HepG2 (cell line): ENCODE measurements around the gene CMIP. TPM values are rescaled to one million over a fixed set of nuclear protein-coding genes. Genes with fewer than 3 reads are reported as not detected.

ENCODE experiments used
- ADNP ChIP-seq: sonication (generic); formaldehyde crosslinking; IDR thresholded peaks from 2 replicates; pipeline ENCODE4 v1.4.0; 2020; ENCODE audit warnings: missing genetic modification reagents
- ASH2L ChIP-seq: fragments of 300-600, 200-600 bp; sonication (generic); IDR thresholded peaks from 2 replicates; pipeline ENCODE4 v1.7.0; 2017; ENCODE audit warnings: low read depth, mild to moderate bottlenecking, moderate library complexity, mixed read lengths, low read length; ENCODE audit not compliant: insufficient read length
- CHD4 ChIP-seq: fragments of 200-600 bp; sonication (generic); IDR thresholded peaks from 2 replicates; pipeline ENCODE4 v1.7.0; 2017; ENCODE audit warnings: mild to moderate bottlenecking, low read length, borderline replicate concordance
- CREM ChIP-seq, 2 experiments: sonication (generic) in 1 of 2; formaldehyde crosslinking in 1 of 2; IDR thresholded peaks; 2 replicates each; pipeline versions ENCODE4 v1.4.0 to v1.6.1; 2016 to 2020; ENCODE audit warnings: antibody characterized with exemption in 1 of 2, mild to moderate bottlenecking in 1 of 2, missing genetic modification reagents in 1 of 2
- HOXD1 ChIP-seq: sonication (generic); formaldehyde crosslinking; IDR thresholded peaks from 2 replicates; pipeline ENCODE4 v1.5.0; 2020; ENCODE audit warnings: missing genetic modification reagents
- KLF13 ChIP-seq: sonication (generic); formaldehyde crosslinking; IDR thresholded peaks from 2 replicates; pipeline ENCODE4 v1.4.0; 2020; ENCODE audit warnings: mild to moderate bottlenecking, missing genetic modification reagents
- MXI1 ChIP-seq: IDR thresholded peaks from 3 replicates; pipeline ENCODE4 v1.6.1; 2012; ENCODE audit warnings: low read depth, low read length, inconsistent platforms, borderline replicate concordance
- RBM39 ChIP-seq: fragments of 200-400 bp; formaldehyde crosslinking; IDR thresholded peaks from one replicate; pipeline ENCODE4 v1.6.1; 2018; ENCODE audit warnings: antibody characterized with exemption, mild to moderate bottlenecking, low read depth, low read length; ENCODE audit not compliant: poor library complexity, severe bottlenecking
- SAFB2 ChIP-seq: sonication (generic); formaldehyde crosslinking; IDR thresholded peaks from 2 replicates; pipeline ENCODE4 v1.5.1; 2020; ENCODE audit warnings: missing genetic modification reagents, low read depth, mild to moderate bottlenecking, borderline replicate concordance
- TBL1XR1 ChIP-seq: fragments of 150-350 bp; IDR thresholded peaks from 2 replicates; pipeline ENCODE4 v1.6.1; 2014; ENCODE audit warnings: borderline replicate concordance, low read length; ENCODE audit not compliant: partially characterized antibody
- ZNF552 ChIP-seq: sonication (generic); formaldehyde crosslinking; IDR thresholded peaks from 2 replicates; pipeline ENCODE4 v1.9.0; 2022; ENCODE audit warnings: missing genetic modification reagents, mild to moderate bottlenecking, borderline replicate concordance
- ZNF703 ChIP-seq: sonication (generic); formaldehyde crosslinking; IDR thresholded peaks from 2 replicates; pipeline ENCODE4 v1.5.1; 2020; ENCODE audit warnings: missing genetic modification reagents, mild to moderate bottlenecking, moderate library complexity, borderline replicate concordance
- ZNF747 ChIP-seq: sonication (generic); formaldehyde crosslinking; IDR thresholded peaks from 2 replicates; pipeline ENCODE4 v1.8.1; 2023; ENCODE audit warnings: missing genetic modification reagents, mild to moderate bottlenecking, borderline replicate concordance
- ZNF788 ChIP-seq: sonication (generic); formaldehyde crosslinking; IDR thresholded peaks from 2 replicates; pipeline ENCODE4 v1.5.0; 2020; ENCODE audit warnings: mild to moderate bottlenecking, missing genetic modification reagents, borderline replicate concordance
- polyA plus RNA-seq, 8 experiments: library from polyadenylated mRNA; depleted of rRNA in 3 of 8; stranded (reverse) in 7 of 8; unstranded in 1 of 8; fragments of >200 nt; fragmentation: Illumina TruSeq in 4 of 8; extraction: Trizol in 4 of 8; gene quantifications; 2 replicates each; pipeline versions ENCODE4 v1.2.1 to v1.2.3, GENCODE V29; 2011 to 2016; ENCODE audit warnings: low read depth in 4 of 8, missing spikeins in 1 of 8, mixed read lengths in 1 of 8; ENCODE audit not compliant: insufficient read depth in 1 of 8
- total RNA-seq, 5 experiments: library from RNA; depleted of rRNA; stranded (reverse); fragments of >200 nt; fragmentation: Illumina TruSeq; extraction: Trizol; gene quantifications; 2 replicates each; pipeline ENCODE4 v1.2.3, GENCODE V29; 2016; ENCODE audit warnings: low read depth in 1 of 5
- TF ChIP-seq, protein P1 (sequence below), 2 experiments: sonication (generic) in 1 of 2; formaldehyde crosslinking in 1 of 2; IDR thresholded peaks; 2 replicates each; pipeline versions ENCODE4 v1.4.0 to v1.6.1; 2016 to 2020; ENCODE audit warnings: borderline replicate concordance in 1 of 2, low read depth in 1 of 2, mild to moderate bottlenecking in 1 of 2, missing genetic modification reagents in 1 of 2
- TF ChIP-seq, protein P2 (sequence below): sonication (generic); formaldehyde crosslinking; IDR thresholded peaks from 2 replicates; pipeline ENCODE4 v1.8.0; 2022; ENCODE audit warnings: low read depth, missing genetic modification reagents
- TF ChIP-seq, protein P3 (sequence below): sonication (generic); formaldehyde crosslinking; IDR thresholded peaks from 2 replicates; pipeline ENCODE4 v1.4.0; 2020; ENCODE audit warnings: missing genetic modification reagents, borderline replicate concordance

The CMIP gene
- total and polyA plus RNA-seq, 2 of the 13 experiments (the other 11 are each of a cell fraction or from before 2014, with no cell fraction given), result 10.9 to 18.1 TPM

GRCh38 chr16:81730090-81731051, 285.8 kb downstream of the CMIP start (continued):
- TF ChIP-seq TBL1XR1 (no peak), ZNF788 (peak; percentile 51; the same call in 1 of the 2 replicates), CREM (IDR thresholded peaks at IDR 0.05) (no peak), CREM (CRISPR knock-in tag; IDR thresholded peaks at IDR 0.05) (0 out of 2 replicates have a peak, but pooled peaks have one; percentile 9), ASH2L (no peak), ZNF747 (no peak), RBM39 (no peak), HOXD1 (no peak), KLF13 (CRISPR knock-in tag) (no peak), ADNP (CRISPR knock-in tag) (no peak), ZNF552 (no peak), MXI1 (no peak), CHD4 (no peak), ZNF703 (CRISPR knock-in tag) (no peak), SAFB2 (CRISPR knock-in tag) (no peak)
- TF ChIP-seq, protein P1, sequence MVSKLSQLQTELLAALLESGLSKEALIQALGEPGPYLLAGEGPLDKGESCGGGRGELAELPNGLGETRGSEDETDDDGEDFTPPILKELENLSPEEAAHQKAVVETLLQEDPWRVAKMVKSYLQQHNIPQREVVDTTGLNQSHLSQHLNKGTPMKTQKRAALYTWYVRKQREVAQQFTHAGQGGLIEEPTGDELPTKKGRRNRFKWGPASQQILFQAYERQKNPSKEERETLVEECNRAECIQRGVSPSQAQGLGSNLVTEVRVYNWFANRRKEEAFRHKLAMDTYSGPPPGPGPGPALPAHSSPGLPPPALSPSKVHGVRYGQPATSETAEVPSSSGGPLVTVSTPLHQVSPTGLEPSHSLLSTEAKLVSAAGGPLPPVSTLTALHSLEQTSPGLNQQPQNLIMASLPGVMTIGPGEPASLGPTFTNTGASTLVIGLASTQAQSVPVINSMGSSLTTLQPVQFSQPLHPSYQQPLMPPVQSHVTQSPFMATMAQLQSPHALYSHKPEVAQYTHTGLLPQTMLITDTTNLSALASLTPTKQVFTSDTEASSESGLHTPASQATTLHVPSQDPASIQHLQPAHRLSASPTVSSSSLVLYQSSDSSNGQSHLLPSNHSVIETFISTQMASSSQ (IDR thresholded peaks at IDR 0.05; ENCODE audit: low read depth), result no peak
- TF ChIP-seq, protein P1 (CRISPR knock-in tag; IDR thresholded peaks at IDR 0.05; ENCODE audit: borderline replicate concordance), result no peak
- TF ChIP-seq, protein P2, sequence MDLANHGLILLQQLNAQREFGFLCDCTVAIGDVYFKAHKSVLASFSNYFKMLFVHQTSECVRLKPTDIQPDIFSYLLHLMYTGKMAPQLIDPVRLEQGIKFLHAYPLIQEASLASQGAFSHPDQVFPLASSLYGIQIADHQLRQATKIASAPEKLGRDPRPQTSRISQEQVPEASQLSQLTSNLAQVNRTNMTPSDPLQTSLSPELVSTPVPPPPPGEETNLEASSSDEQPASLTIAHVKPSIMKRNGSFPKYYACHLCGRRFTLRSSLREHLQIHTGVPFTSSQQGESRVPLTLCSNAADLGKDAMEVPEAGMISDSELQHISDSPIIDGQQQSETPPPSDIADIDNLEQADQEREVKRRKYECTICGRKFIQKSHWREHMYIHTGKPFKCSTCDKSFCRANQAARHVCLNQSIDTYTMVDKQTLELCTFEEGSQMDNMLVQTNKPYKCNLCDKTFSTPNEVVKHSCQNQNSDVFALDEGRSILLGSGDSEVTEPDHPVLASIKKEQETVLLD (CRISPR knock-in tag), result no peak
- TF ChIP-seq, protein P3, sequence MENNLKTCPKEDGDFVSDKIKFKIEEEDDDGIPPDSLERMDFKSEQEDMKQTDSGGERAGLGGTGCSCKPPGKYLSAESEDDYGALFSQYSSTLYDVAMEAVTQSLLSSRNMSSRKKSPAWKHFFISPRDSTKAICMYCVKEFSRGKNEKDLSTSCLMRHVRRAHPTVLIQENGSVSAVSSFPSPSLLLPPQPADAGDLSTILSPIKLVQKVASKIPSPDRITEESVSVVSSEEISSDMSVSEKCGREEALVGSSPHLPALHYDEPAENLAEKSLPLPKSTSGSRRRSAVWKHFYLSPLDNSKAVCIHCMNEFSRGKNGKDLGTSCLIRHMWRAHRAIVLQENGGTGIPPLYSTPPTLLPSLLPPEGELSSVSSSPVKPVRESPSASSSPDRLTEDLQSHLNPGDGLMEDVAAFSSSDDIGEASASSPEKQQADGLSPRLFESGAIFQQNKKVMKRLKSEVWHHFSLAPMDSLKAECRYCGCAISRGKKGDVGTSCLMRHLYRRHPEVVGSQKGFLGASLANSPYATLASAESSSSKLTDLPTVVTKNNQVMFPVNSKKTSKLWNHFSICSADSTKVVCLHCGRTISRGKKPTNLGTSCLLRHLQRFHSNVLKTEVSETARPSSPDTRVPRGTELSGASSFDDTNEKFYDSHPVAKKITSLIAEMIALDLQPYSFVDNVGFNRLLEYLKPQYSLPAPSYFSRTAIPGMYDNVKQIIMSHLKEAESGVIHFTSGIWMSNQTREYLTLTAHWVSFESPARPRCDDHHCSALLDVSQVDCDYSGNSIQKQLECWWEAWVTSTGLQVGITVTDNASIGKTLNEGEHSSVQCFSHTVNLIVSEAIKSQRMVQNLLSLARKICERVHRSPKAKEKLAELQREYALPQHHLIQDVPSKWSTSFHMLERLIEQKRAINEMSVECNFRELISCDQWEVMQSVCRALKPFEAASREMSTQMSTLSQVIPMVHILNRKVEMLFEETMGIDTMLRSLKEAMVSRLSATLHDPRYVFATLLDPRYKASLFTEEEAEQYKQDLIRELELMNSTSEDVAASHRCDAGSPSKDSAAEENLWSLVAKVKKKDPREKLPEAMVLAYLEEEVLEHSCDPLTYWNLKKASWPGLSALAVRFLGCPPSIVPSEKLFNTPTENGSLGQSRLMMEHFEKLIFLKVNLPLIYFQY, result no peak
